Osteoblast (primary cell): ENCODE measurements around the gene FERMT1. TPM values are rescaled to one million over a fixed set of nuclear protein-coding genes. Genes with fewer than 3 reads are reported as not detected.
"Not testable (repeated sequence)": the region's sequence is repeated elsewhere in the genome, so short reads cannot be mapped to it uniquely, and the experiment has no call there.

ENCODE experiments used
- DNase-seq: peaks from one replicate; pipeline ENCODE4 v3.0.0; 2011; ENCODE audit warnings: low spot score, mixed read lengths; ENCODE audit not compliant: insufficient read length; ENCODE audit errors: missing footprints
- H2AFZ ChIP-seq: 2 replicates; pipeline ENCODE4 v1.6.0; 2011; ENCODE audit warnings: mild to moderate bottlenecking, low read length
- H3K27ac ChIP-seq: 2 replicates; pipeline ENCODE4 v1.5.1; 2011; ENCODE audit warnings: mild to moderate bottlenecking, low read depth, low read length, moderate library complexity
- H3K27me3 ChIP-seq: 2 replicates; pipeline ENCODE4 v1.6.0; 2012; ENCODE audit warnings: mild to moderate bottlenecking, control low read depth, inconsistent platforms, low read length, moderate library complexity; ENCODE audit not compliant: insufficient read depth
- H3K36me3 ChIP-seq: 2 replicates; pipeline ENCODE4 v1.5.1; 2011; ENCODE audit warnings: mild to moderate bottlenecking, low read length, control low read depth, moderate library complexity; ENCODE audit not compliant: insufficient read depth
- H3K4me1 ChIP-seq: 2 replicates; pipeline ENCODE4 v1.5.1; 2011; ENCODE audit warnings: mild to moderate bottlenecking, low read length, control low read depth, moderate library complexity; ENCODE audit not compliant: insufficient read depth
- H3K4me2 ChIP-seq: 2 replicates; pipeline ENCODE4 v1.6.0; 2011; ENCODE audit warnings: mild to moderate bottlenecking, low read length; ENCODE audit not compliant: insufficient read depth
- H3K4me3 ChIP-seq: fragments of 200-600 bp; sonication (generic); 3 replicates; pipeline ENCODE4 v1.5.1; 2012; ENCODE audit warnings: mild to moderate bottlenecking, low read length, inconsistent platforms; ENCODE audit not compliant: insufficient read depth
- H3K79me2 ChIP-seq: 2 replicates; pipeline ENCODE4 v1.6.0; 2012; ENCODE audit warnings: mild to moderate bottlenecking, low read length, control low read depth, inconsistent platforms; ENCODE audit not compliant: insufficient read depth
- H3K9me3 ChIP-seq: 2 replicates; pipeline ENCODE4 v1.5.1; 2011; ENCODE audit warnings: low read depth, low read length, control low read depth
- H4K20me1 ChIP-seq: 2 replicates; pipeline ENCODE4 v1.6.0; 2012; ENCODE audit warnings: mild to moderate bottlenecking, low read length, control low read depth; ENCODE audit not compliant: insufficient read depth
- CTCF ChIP-seq: IDR thresholded peaks from 2 replicates; pipeline ENCODE4 v1.5.1; 2011; ENCODE audit warnings: mild to moderate bottlenecking, low read depth, low read length, moderate library complexity; ENCODE audit errors: extremely low read depth
- total RNA-seq: library from RNA; depleted of rRNA; stranded (reverse); fragments of >200 nt; gene quantifications from 2 replicates; pipeline ENCODE4 v1.2.3, GENCODE V29; 2012

FERMT1 gene
- total RNA-seq, 1 donor, result 2.5 TPM

- no peaks in the 10 kb centered on the region for H4K20me1 ChIP-seq
- no peaks in the 10 kb centered on the region for H3K79me2 ChIP-seq
- H3K4me2 ChIP-seq, result no peak overlapping the region
- DNase-seq, result no peak
- H3K36me3 ChIP-seq, result no peaks in the 10 kb centered on the region
- H3K27me3 ChIP-seq, result peaks cover 22% of the 10 kb centered on the region
- H3K4me3 ChIP-seq, result no peak overlapping the region
- H2AFZ ChIP-seq, result no peak overlapping the region
- H3K27ac ChIP-seq, result no peak overlapping the region
- H3K9me3 ChIP-seq, result no peaks in the 10 kb centered on the region
- no peaks in the 10 kb centered on the region for H3K4me1 ChIP-seq
- no peak for TF ChIP-seq CTCF
Measured at GRCh38 chr20:6057691-6058090, 65.1 kb downstream of the FERMT1 start.

- no peaks in the 10 kb centered on the region for H3K9me3 ChIP-seq
Measured at GRCh38 chr20:6057139-6057538, 65.7 kb downstream of the FERMT1 start.

GRCh38 chr20:6055981-6056569, 66.8 kb downstream of the FERMT1 start:
- H4K20me1 ChIP-seq, result no peaks in the 10 kb centered on the region
- no peak for DNase-seq
- H3K4me3 ChIP-seq, result no peak overlapping the region
- H3K27ac ChIP-seq, result no peak overlapping the region
- no peak for TF ChIP-seq CTCF
- no peak overlapping the region for H2AFZ ChIP-seq
- peaks cover 8% of the 10 kb centered on the region for H3K4me1 ChIP-seq
- H3K27me3 ChIP-seq, result peaks cover 26% of the 10 kb centered on the region
- H3K79me2 ChIP-seq, result no peaks in the 10 kb centered on the region
- no peak overlapping the region for H3K4me2 ChIP-seq
- no peaks in the 10 kb centered on the region for H3K36me3 ChIP-seq
- no peaks in the 10 kb centered on the region for H3K9me3 ChIP-seq

More at GRCh38 chr20:6057139-6057538, 65.7 kb downstream of the FERMT1 start:
- Histone ChIP-seq H3K4me1 (no peaks in the 10 kb centered on the region), H3K36me3 (no peaks in the 10 kb centered on the region), H3K27ac (no peak overlapping the region), H3K4me3 (no peak overlapping the region), H3K79me2 (no peaks in the 10 kb centered on the region), H3K27me3 (peaks cover 23% of the 10 kb centered on the region), H3K4me2 (no peak overlapping the region), H2AFZ (no peak overlapping the region), H4K20me1 (no peaks in the 10 kb centered on the region)
- TF ChIP-seq CTCF, result no peak
- no peak for DNase-seq

- Histone ChIP-seq H3K36me3 (no peaks in the 10 kb centered on the region), H3K9me3 (no peaks in the 10 kb centered on the region), H3K4me2 (no peak overlapping the region), H3K79me2 (no peaks in the 10 kb centered on the region), H3K27me3 (peaks cover 29% of the 10 kb centered on the region), H3K27ac (no peak overlapping the region), H4K20me1 (no peaks in the 10 kb centered on the region), H3K4me1 (peaks cover 8% of the 10 kb centered on the region), H2AFZ (no peak overlapping the region), H3K4me3 (no peak overlapping the region)
- no peak for TF ChIP-seq CTCF
- no peak for DNase-seq
Measured at GRCh38 chr20:6055161-6055783, 67.6 kb downstream of the FERMT1 start.

GRCh38 chr20:6054689-6055051, 68.2 kb downstream of the FERMT1 start:
- not testable (repeated sequence) for DNase-seq, H4K20me1 ChIP-seq, H3K36me3 ChIP-seq, H3K27ac ChIP-seq, H3K4me1 ChIP-seq, H3K4me3 ChIP-seq, H3K79me2 ChIP-seq, H3K9me3 ChIP-seq, H3K4me2 ChIP-seq, H2AFZ ChIP-seq
- peaks cover 29% of the 10 kb centered on the region for H3K27me3 ChIP-seq
